Left forelimb (tissue), 1 donor: Measurements from ENCODE around the gene LYPD5.
"Not testable (repeated sequence)": the region's sequence is repeated elsewhere in the genome, so short reads cannot be mapped to it uniquely, and the experiment has no call there.

Experiments
- DNase-seq: peaks from one replicate; pipeline ENCODE4 v3.0.0-alpha.2; 2018; ENCODE audit warnings: low spot score

LYPD5 gene

DNA sequence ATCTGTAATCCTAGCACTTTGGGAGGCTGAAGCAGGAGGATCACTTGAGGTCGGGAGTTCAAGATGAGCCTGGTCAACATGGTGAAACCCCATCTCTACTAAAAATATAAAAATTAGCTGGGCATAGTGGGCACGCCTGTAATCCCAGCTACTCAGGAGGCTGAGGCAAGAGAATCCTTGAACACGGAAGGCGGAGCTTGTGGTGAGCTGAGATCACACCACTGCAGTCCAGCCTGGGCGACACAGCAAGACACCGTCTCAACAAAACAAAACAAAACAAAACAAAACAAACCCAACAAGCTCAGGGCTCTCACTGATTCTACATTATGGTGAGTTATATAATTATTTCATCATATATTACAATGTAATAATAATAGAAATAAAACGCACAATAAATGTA is 4.2 kb upstream of the LYPD5 start:
- DNase-seq, result not testable (repeated sequence)

DNA sequence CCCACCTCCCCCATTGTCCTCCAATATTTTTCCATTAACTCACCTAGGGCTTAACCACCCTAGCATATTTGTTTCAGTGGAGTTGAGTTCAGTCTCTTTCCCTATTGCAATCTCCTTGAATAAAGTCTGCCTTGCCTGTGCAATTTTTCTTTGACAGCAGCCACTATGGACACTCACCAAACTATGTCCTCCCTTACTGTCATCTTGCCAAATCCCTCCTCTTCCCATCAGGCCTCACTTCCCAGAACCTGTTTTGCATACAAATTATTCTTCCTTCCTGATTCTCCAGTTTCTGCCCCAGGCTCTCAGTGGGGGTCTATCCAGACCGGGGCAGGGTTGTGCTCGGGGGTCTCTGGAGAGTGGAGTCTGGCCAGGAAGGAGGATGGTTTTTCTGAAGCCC is 2.2 kb upstream of the LYPD5 start:
- DNase-seq, result no peak

DNA sequence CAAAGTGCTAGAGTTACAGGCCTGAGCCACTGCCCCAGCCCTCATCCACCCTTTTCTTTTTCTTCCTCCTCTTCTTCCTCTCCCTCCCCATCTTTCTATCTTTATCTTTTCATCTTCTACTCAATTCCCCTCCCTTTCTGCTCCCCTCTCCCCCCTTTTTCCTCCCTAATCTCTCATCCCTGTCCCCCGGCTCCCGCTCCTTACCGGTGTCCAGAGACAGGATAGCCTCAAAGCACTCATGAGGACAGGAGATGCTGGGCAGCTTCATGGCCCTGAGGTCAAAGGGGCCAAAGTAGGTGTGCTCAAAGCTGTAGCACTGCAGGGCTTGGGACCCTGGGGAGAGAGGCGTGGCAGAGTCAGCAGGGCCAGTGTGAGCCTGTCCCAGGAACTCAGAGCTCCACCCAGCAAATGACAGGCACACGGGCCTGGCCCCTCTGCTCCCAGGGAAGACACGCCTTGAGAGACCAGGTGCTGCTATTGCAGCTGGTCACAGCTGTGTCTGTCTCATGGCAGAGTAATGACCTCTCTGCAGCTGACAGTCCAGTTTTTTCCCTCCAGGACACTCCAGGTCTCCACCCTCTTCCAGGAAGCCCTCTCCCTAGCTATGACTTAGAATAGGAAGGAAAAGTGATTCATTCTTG is 2.6 kb downstream of the LYPD5 start:
- no peak for DNase-seq

DNA sequence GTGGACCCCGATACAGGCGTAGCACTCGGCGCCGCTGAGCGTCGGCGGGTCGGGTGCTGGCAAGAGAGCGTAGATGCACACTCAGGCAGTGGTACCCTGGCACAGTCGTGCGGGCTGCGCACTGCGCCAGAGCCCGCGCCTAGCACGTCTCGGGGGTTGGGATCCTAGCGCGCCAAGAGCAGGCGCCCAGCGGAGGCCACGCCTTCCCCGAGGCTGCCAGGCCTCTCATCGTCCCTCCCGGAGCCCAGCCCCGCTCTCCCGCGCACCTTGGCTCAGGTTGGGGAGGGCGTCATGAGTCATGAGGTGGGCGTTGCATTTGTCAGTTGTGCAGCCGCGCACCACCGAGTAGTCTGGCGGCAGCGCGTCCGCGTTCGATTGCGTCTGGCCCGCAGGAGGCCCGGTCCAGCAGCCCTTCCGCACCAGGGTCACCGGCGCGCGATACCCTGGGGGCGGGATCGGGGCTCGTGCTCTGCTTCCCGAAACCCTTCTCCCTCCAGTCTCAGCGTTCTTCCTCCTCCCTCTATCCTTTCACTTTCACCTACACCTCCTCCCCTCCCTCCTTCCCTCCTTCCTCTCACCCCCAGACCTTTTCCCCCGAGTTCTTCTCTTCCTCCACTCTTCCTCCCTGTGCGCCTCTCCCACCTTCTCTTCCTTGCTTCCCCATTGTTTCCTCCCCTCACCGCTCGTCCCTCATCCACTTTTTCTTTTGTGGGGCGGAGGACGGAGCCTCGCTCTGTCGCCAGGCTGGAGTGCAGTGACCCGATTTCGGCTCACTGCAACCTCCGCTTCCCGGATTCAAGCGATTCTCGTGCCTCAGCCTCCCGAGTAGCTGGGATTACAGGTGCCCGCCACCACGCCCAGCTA is 3.5 kb downstream of the LYPD5 start:
- DNase-seq, result no peak

DNA sequence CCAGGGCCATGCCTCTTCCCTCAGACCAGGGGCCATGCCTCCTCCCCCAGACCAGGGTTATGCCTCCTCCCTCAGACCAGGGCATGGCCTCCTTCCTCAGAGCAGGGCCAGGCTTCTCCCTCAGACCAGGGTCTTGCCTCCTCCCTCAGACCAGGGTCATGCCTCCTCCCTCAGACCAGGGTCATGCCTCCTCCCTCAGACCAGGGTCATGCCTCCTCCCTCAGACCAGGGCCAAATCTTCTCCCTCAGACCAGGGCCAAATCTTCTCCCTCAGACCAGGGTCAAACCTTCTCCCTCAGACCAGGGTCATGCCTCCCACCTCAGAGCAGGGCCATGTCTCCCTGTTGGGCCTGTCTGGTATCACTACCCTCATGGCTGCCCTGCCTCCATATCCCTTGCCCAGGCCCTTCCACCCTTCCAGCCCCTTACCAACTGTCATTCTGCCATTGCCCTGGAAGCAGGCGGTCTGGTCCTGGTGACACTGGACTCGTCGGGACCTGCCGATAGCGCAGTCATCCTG is 4.2 kb downstream of the LYPD5 start:
- no peak for DNase-seq

GRCh38 chr19:43797556-43797955 is 4.7 kb downstream of the LYPD5 start:
- DNase-seq, result no peak

DNA sequence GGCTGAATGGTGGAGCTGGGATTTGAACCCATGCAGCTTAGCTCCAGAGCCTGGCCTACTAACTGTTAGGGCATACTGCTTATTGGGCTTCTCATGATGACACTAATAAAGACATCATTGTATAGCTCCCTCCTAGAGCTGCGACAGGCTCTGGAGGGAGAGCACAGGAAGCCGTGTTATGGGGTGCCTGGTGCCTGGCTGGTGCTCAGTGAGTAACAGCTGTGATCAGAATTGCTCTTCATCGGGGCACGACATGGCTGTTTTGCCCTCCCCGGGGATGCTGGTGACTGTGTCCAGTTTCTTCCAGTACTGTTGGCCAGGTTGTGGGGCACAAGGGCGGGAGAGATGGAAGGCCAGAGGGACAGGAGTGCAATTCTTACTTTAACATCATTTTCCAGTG is 5.1 kb downstream of the LYPD5 start:
- no peak for DNase-seq

GRCh38 chr19:43790587-43790986 is 11.7 kb downstream of the LYPD5 start:
- DNase-seq, result no peak

GRCh38 chr19:43789029-43789428 is 13.2 kb downstream of the LYPD5 start:
- DNase-seq, result no peak

- no peak for DNase-seq
Observed at GRCh38 chr19:43786665-43787064, 15.6 kb downstream of the LYPD5 start.

- DNase-seq, result peak; percentile 67
Observed at GRCh38 chr19:43784981-43785808, 17.1 kb downstream of the LYPD5 start.

DNA sequence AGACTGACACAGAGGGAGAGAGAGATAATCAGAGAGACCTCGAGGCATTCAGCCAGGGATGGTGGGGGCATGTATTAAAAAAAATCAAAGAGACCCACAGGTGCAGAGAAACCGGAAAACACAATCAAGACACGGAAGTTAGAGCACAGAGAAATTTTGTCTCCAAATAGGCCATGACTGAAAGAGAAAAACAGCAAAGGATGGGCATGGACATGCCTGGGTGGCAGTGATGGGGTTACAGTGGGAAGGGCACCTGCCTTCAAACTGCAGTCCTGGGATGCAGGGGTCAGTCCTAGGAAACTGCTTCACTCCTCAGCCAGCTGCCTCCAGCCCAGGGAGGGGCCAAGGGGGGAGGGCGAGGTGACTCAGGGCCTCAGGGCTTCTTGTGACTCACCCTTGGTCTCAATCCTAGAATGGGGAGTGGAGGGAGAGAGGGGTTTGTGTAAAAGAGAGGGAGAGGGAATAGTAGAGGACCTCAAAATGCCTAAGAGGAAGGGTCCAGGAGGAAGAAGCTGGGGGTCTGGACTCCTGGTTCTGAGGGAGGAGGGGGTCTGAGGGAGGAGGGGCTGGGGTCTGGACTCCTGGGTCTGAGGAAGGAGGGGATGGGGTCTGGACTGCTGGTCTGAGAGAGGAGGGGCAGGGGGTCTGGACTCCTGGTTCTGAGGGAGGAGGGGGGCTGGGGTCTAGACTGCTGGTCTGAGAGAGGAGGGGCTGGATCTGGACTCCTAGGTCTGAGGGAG is 17.8 kb downstream of the LYPD5 start:
- DNase-seq, result no peak

DNA sequence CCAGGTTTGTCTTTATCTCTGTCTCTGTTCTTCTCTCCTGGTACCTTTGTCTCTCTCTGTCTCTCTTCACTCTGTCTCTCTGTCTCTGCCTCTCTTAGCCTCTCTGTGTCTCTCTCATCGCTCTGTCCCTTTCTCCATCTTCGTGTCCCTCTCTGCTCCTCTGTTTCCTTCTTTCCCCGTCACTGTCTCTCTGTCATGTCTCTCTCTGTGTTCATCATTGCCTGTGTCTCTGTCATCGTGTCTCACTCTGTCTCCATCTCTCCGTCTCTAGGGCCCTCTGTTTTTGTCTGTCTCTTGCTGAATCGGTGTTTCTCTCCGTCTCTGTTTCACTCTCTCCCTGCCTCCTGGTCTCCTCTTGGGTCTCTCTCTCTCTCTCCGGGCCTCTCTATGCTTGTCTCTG is 18.6 kb downstream of the LYPD5 start:
- DNase-seq, result no peak

- no peak for DNase-seq
Observed at GRCh38 chr19:43782689-43783231, 19.5 kb downstream of the LYPD5 start.

DNA sequence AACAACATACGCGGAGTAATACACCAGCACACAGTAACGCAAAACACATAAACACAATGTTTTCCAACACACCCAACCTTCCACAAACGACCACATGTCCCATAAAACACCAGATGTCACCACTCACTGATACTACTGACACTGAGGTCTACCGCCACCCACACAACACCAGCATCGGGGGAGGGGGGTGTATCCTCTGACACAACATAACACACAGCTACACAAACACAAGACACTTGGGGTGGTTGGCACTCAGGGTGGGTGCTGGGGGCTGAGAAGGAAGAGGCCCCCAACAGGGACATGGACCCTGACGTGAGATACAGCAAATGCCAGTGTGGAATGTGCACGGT is 20.0 kb downstream of the LYPD5 start:
- DNase-seq, result no peak

GRCh38 chr19:43781630-43782310 is 20.5 kb downstream of the LYPD5 start:
- no peak for DNase-seq

DNA sequence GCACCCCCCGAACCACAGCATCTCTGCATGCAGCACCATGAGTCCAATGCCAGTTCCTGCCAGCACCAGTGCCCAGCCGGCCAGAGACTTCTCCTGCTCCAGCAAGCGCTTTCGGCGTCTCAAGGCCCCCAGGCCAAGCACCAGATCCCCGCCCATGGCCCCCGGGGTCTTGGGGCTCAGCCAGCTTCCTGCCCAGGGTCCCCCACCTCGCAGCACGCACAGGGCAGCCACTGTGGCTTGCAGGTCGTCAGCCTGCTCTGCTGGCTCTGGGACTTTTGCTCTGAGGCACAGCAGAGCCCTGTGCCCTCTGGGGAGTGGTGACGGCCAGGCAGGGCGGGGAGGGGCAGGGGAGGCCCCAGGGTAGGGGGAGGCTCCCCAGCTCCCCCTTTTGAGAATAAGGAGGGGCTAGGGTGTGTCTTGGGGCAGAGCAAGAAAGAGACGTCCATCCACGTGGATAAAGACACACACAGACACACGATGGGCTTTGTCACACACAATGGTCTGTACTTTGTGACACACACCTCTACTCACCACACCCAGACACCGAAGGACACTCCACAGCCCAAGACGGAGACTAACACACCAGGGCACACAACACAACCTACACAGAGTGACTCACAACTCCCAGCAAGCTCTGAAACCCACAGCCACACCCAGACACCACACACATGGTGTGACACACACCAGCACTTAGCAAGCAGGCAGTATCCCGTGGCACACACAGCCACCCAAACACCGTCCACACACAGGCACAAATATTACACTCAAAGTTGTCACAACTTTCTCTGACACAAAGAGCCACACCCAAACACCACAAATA is 21.3 kb downstream of the LYPD5 start, which contains the start of gene KCNN4:
Gene KCNN4, minus strand, starts transcription at position 268 of the 820 bp plus-strand sequence. Its CDS starts 112 bp downstream, at position 156.
- DNase-seq, result no peak

DNA sequence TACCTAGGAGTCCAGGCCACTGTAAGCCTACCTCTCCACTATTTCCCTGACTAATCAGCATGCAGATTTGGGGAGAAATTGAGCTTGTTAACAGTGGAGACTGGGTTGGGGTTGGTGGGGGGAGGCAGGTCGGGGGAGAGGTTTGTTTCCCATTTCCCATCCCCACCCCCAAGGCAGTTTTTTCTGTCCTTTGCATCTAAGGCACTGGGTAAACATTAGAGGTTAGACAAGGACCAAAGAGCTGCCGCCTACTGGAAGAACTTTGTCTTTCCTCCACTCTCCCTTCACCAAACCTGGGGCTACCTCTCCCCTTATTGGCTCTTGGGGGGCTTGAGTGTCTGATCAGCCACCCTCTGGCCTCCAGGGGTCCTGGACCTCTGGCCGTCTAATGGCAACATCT is 22.4 kb downstream of the LYPD5 start:
- DNase-seq, result no peak

DNA sequence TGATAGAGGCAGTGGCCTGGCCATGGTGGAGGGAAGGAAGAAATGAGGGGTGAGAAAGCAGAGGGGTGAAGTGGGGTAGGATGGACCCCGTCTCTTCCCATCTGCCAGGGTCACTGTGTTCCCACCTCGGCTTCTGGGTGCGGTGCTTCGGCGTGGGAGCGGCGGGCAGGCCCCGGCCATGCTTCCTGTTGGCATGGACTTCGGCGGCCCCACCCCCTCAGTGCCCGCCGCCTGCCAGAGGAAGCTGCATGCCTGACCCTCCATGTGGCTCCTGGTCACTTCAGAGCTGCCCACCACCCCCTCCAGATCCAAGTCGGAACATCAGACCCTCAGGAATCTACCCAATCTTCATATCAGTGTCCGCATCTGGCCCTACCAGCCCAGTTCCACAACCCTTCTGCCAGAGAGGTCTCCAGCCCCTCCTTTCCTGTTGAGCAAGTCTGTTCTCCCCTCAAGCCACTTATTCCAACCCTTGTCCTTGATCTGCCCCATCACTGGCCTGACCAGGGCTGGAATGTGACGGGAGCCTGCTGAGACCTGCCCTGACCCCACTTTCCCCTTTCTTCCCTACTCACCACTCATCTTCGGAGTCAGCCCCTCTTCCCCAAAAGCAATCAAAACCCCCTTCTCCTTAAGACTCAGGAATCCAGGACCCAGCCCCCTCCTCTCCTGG is 23.0 kb downstream of the LYPD5 start:
- DNase-seq, result no peak
